ENCODE data around the gene ADIPOR2. TPM values are rescaled to one million over a fixed set of nuclear protein-coding genes. Genes with fewer than 3 reads are reported as not detected.

Gene ADIPOR2
- total RNA-seq (2012; rRNA removed), result 24.9 and 27.2 TPM in 2 replicates
- 18.4 and 20.0 TPM in 2 replicates for polyA plus RNA-seq (2012; rRNA removed)
- 7.1 and 11.4 TPM in 2 replicates for polyA plus RNA-seq (2012; cell fraction: cytosol; rRNA removed)
- 5.3 and 24.2 TPM in 2 replicates for polyA plus RNA-seq (2012; cell fraction: nucleus; rRNA removed; ENCODE audit: low replicate concordance)
- percentile 77 among the genes with signal in this experiment for Bru-seq, nascent RNA
- percentile 72 among the genes with signal in this experiment for BruChase-seq, experiment 1, labeled RNA remaining after a 6-hour chase
- percentile 73 among the genes with signal in this experiment for BruChase-seq, experiment 2, labeled RNA remaining after a 2-hour chase
- long read RNA-seq, partial matches to known transcripts, result 2 of 19 reads
- long read RNA-seq, other reads (novel, unspliced or antisense), result 17 of 19 reads

GRCh38 chr12:1690578-1691122, at the start of gene ADIPOR2:
ADIPOR2 (plus strand) TSS chr12:1691070; CDS start chr12:1754344, 63,274 bp downstream.
- dilution Hi-C loops (cut with HindIII; ENCODE audit: low sequenced_read_pairs, unreplicated experiment) (no loop called here), in situ Hi-C loops (cut with MboI; ENCODE audit: low sequenced_read_pairs) (no loop called here), intact Hi-C loops (cut with micrococcal nuclease) (loop anchor here (2.0 kb wide), 1 partner anchor 90 kb away; no protein-coding TSS in a partner anchor)
- Histone ChIP-seq H3K9me3 (ENCODE audit: control insufficient read depth, insufficient read depth, low read length) (no peaks in the 10 kb centered on the region), H3K4me3 (ENCODE audit: insufficient read depth, low read depth, low read length) (peak within 1 kb of the TSS; percentile 70), H2BK15ac (ENCODE audit: low read depth, low read length) (no peak within 1 kb of the TSS; the same call in 2 of the 3 replicates), H4K91ac (ENCODE audit: insufficient read depth, low read depth, low read length) (peak within 1 kb of the TSS; percentile 77), H3K9ac (ENCODE audit: low read depth, low read length) (peak within 1 kb of the TSS; percentile 91), H4K5ac (ENCODE audit: low read depth, low read length) (peak within 1 kb of the TSS; percentile 25; the same call in 1 of the 2 replicates), H3K79me1 (ENCODE audit: low read depth in 1 of 2, low read length in 2 of 2) (peaks cover 5 to 35% of the 10 kb centered on the region in 2 experiments; a peak in 3 of 4 replicates), H2AK5ac (ENCODE audit: low read depth, low read length) (peak within 1 kb of the TSS; percentile 60; the same call in 1 of the 2 replicates), H4K8ac (ENCODE audit: low read depth in 2 of 2, low read length in 2 of 2) (peak within 1 kb of the TSS; percentile 53 to 92), H3K4me2 (ENCODE audit: low read depth, low read length) (peak within 1 kb of the TSS; percentile 94), H2AFZ (replicated peaks; ENCODE audit: low read length, poor library complexity) (peak within 1 kb of the TSS; percentile 96), H3K18ac (ENCODE audit: low read depth, low read length) (no peak within 1 kb of the TSS; the same call in 1 of the 2 replicates), H2AK9ac (replicated peaks; ENCODE audit: low read depth, low read length, poor library complexity) (peak within 1 kb of the TSS; percentile 82), H3K36me3 (ENCODE audit: control insufficient read depth, insufficient read depth, low read length) (no peaks in the 10 kb centered on the region), H2BK20ac (ENCODE audit: low read depth, low read length) (no peak within 1 kb of the TSS), H3K27me3 (ENCODE audit: control insufficient read depth, insufficient read depth, low read length) (no peaks in the 10 kb centered on the region), H3K4me1 (ENCODE audit: control insufficient read depth, insufficient read depth, low read length) (no peaks in the 10 kb centered on the region), H3K9me1 (ENCODE audit: insufficient read depth, low read length) (no peaks in the 10 kb centered on the region), H3K27ac (ENCODE audit: insufficient read depth, low read length) (peak within 1 kb of the TSS; percentile 73), H3K14ac (replicated peaks; ENCODE audit: low read depth, low read length) (peak within 1 kb of the TSS; percentile 87), H3K23ac (ENCODE audit: low read depth, low read length) (peak within 1 kb of the TSS; percentile 95), H3K56ac (ENCODE audit: extremely low read depth, insufficient read depth, low read length) (peak within 1 kb of the TSS; percentile 85), H2BK5ac (ENCODE audit: low read depth, low read length, poor library complexity, severe bottlenecking) (peak within 1 kb of the TSS; percentile 40), H3K4ac (ENCODE audit: low read depth, low read length) (peak within 1 kb of the TSS; percentile 83), H4K20me1 (ENCODE audit: insufficient read depth, low read length) (peaks cover 8% of the 10 kb centered on the region; the same call in 1 of the 2 replicates), H2BK120ac (ENCODE audit: low read depth, low read length) (peak within 1 kb of the TSS; percentile 49)
- ChIA-PET POLR2A (ENCODE audit: unreplicated experiment) (interaction anchor here (0.5 kb wide), 1 partner anchor 64 kb away, joined by 4 read pairs; no protein-coding TSS in a partner anchor), CTCF (no interaction called here)
- 1% methylated on average over 30 of the region's 59 CpGs; no CpG with 5 or more reads in 1 of the 2 experiments for WGBS, 2 experiments (ENCODE audit: extremely low coverage in 2 of 2, insufficient read length in 1 of 2)
- no TSS peak for BruUV-seq (replicated peaks)
- ATAC-seq (ENCODE audit: low read depth), result peak; percentile 100
- DNase-seq, result peak; percentile 96
- peak; percentile 97 for TF ChIP-seq BHLHE40 (IDR thresholded peaks at IDR 0.05; ENCODE audit: low read depth, low read length)
- TF ChIP-seq RAD21 (IDR thresholded peaks at IDR 0.05; ENCODE audit: low read length), result no peak
- peak; percentile 93 for TF ChIP-seq USF2 (IDR thresholded peaks at IDR 0.05; ENCODE audit: low read depth, low read length)
- TF ChIP-seq NFE2L2 (IDR thresholded peaks at IDR 0.05; ENCODE audit: low read depth, low read length), result no peak
- TF ChIP-seq CTCF (conservative IDR thresholded peaks at IDR 0.05; ENCODE audit: low read depth, low read length), result no peak
- TF ChIP-seq MAFK (IDR thresholded peaks at IDR 0.05; ENCODE audit: low read depth, low read length), result no peak
- no peak for TF ChIP-seq CHD1 (IDR thresholded peaks at IDR 0.05; ENCODE audit: low read depth, low read length)
- TF ChIP-seq MXI1 (IDR thresholded peaks at IDR 0.05; ENCODE audit: borderline replicate concordance, low read depth, low read length), result peak; percentile 89
- TF ChIP-seq SMC3 (IDR thresholded peaks at IDR 0.05; ENCODE audit: low read depth, low read length), result no peak
- no peak for TF ChIP-seq ELK1 (IDR thresholded peaks at IDR 0.05; ENCODE audit: borderline replicate concordance, low read depth, low read length)
- TF ChIP-seq CEBPB (IDR thresholded peaks at IDR 0.05; ENCODE audit: low read depth, low read length), result no peak
- no peak for TF ChIP-seq FOS (IDR thresholded peaks at IDR 0.05; ENCODE audit: low read depth, low read length)
- no peak for TF ChIP-seq RCOR1 (IDR thresholded peaks at IDR 0.05; ENCODE audit: insufficient replicate concordance, low read length)
